Measurements from ENCODE around the gene TRMT13. TPM values are rescaled to one million over a fixed set of nuclear protein-coding genes. Genes with fewer than 3 reads are reported as not detected.
A peak's percentile ranks its signal among the peaks of the same experiment; 100 is the strongest.

The TRMT13 gene
- total and polyA plus RNA-seq, 4 donors, result 16.4 to 29.3 (median 19.3) TPM

DNA sequence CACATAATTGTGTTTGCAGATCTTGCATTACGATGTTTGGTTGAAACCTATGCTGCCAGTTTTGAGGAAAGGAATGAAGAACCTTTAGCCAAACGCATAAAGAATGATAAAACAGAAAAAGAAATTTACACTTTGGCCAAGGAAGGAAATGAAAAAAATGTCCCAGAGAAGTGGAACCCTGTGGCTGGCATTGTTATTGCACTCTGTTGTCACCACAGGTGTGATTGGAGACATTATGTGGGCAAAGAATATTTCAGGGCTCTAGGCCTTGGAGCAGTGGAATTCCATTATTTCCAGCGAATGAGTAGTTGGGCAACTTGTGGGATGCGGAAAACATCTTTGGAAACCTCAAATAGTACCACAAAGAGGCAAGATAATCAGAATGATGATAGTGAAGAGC is 14.9 kb downstream of the TRMT13 start:
- 100% methylated on average over 2 of the region's 4 CpGs for WGBS (ENCODE audit: insufficient coverage)
- Histone ChIP-seq H3K4me3 (ENCODE audit: low read depth, low read length) (no peak overlapping the region), H3K9me3 (ENCODE audit: control insufficient read depth, insufficient read depth, low read length) (no peaks in the 10 kb centered on the region), H3K36me3 (ENCODE audit: control insufficient read depth, insufficient read depth, low read length) (peaks cover 18% of the 10 kb centered on the region), H3K27me3 (ENCODE audit: control insufficient read depth, insufficient read depth, low read length) (no peaks in the 10 kb centered on the region), H3K27ac (ENCODE audit: low read depth, low read length) (no peak overlapping the region), H3K4me1 (ENCODE audit: control insufficient read depth, insufficient read depth, low read length) (no peaks in the 10 kb centered on the region)
- no peak for DNase-seq (ENCODE audit: low read depth in 4 of 6, low spot score in 6 of 6)

GRCh38 chr1:100151679-100152078 is 18.7 kb downstream of the TRMT13 start:
- H3K27me3 ChIP-seq (ENCODE audit: control insufficient read depth, insufficient read depth, low read length), result no peaks in the 10 kb centered on the region
- DNase-seq (ENCODE audit: low read depth in 4 of 6, low spot score in 6 of 6), result no peak
- WGBS (ENCODE audit: insufficient coverage), result 61% methylated on average over 2 of the region's 2 CpGs
- H3K9me3 ChIP-seq (ENCODE audit: control insufficient read depth, insufficient read depth, low read length), result no peaks in the 10 kb centered on the region
- no peaks in the 10 kb centered on the region for H3K4me1 ChIP-seq (ENCODE audit: control insufficient read depth, insufficient read depth, low read length)
- no peak overlapping the region for H3K4me3 ChIP-seq (ENCODE audit: low read depth, low read length)
- peaks cover 5% of the 10 kb centered on the region for H3K36me3 ChIP-seq (ENCODE audit: control insufficient read depth, insufficient read depth, low read length)
- H3K27ac ChIP-seq (ENCODE audit: low read depth, low read length), result no peak overlapping the region

GRCh38 chr1:100152271-100152670 is 19.3 kb downstream of the TRMT13 start:
- no peaks in the 10 kb centered on the region for H3K4me1 ChIP-seq (ENCODE audit: control insufficient read depth, insufficient read depth, low read length)
- DNase-seq (ENCODE audit: low read depth in 4 of 6, low spot score in 6 of 6), result no peak
- H3K27ac ChIP-seq (ENCODE audit: low read depth, low read length), result no peak overlapping the region
- no peaks in the 10 kb centered on the region for H3K9me3 ChIP-seq (ENCODE audit: control insufficient read depth, insufficient read depth, low read length)
- no CpG with 5 or more reads among the region's 4 CpGs for WGBS (ENCODE audit: insufficient coverage)
- H3K4me3 ChIP-seq (ENCODE audit: low read depth, low read length), result no peak overlapping the region
- H3K36me3 ChIP-seq (ENCODE audit: control insufficient read depth, insufficient read depth, low read length), result peaks cover 5% of the 10 kb centered on the region
- H3K27me3 ChIP-seq (ENCODE audit: control insufficient read depth, insufficient read depth, low read length), result no peaks in the 10 kb centered on the region

- H3K4me1 ChIP-seq (ENCODE audit: control insufficient read depth, insufficient read depth, low read length), result no peaks in the 10 kb centered on the region
- H3K9me3 ChIP-seq (ENCODE audit: control insufficient read depth, insufficient read depth, low read length), result no peaks in the 10 kb centered on the region
- no peak overlapping the region for H3K27ac ChIP-seq (ENCODE audit: low read depth, low read length)
- H3K27me3 ChIP-seq (ENCODE audit: control insufficient read depth, insufficient read depth, low read length), result no peaks in the 10 kb centered on the region
- no peaks in the 10 kb centered on the region for H3K36me3 ChIP-seq (ENCODE audit: control insufficient read depth, insufficient read depth, low read length)
- no peak for DNase-seq (ENCODE audit: low read depth in 4 of 6, low spot score in 6 of 6)
- H3K4me3 ChIP-seq (ENCODE audit: low read depth, low read length), result no peak overlapping the region
Measured at GRCh38 chr1:100162881-100163280, 29.9 kb downstream of the TRMT13 start.

DNA sequence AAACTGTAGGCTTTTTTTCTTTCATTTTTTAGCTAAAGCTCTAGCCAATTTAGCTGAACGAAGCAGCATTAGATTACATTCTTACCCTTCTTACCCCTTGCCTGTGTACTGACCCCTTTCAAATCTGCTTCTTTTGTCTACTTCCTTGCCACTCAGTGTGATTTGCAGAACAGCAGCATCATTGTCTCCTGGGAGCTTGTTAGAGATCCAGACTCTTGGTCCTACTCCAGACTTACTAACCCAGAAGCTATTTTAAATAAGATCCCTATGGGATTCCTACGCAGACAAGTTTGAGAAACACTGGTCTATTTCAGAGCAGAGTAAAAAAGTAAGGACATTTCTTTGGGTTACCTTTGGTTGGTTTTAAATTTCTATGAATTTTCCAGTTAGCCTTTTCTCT is 31.3 kb downstream of the TRMT13 start:
- peak overlapping the region; percentile 30 for H3K27ac ChIP-seq (ENCODE audit: low read depth, low read length)
- DNase-seq (ENCODE audit: low read depth in 4 of 6, low spot score in 6 of 6), result peak in 4 of 6 donors; percentile 3 to 66 (median 30)

DNA sequence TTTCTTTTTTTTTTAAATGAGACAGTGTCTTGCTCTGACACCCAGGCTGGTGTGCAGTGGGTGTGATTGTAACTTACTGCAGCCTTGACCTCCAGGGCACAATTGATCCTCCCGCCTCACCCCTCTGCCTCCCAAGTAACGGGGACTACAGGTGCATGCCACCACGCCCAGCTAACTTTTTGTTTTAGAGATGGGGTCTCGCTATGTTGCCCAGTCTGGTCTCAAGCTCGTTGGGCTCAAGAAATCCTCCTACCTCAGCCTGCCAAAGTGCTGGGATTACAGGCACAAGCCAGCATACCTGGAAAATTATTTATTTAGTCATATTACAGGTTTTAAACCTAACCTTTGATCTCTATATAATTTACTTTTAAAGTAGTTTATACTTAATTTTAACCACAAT is 31.7 kb downstream of the TRMT13 start:
- Histone ChIP-seq H3K9me3 (ENCODE audit: control insufficient read depth, insufficient read depth, low read length) (no peaks in the 10 kb centered on the region), H3K4me3 (ENCODE audit: low read depth, low read length) (no peak overlapping the region), H3K4me1 (ENCODE audit: control insufficient read depth, insufficient read depth, low read length) (no peaks in the 10 kb centered on the region), H3K36me3 (ENCODE audit: control insufficient read depth, insufficient read depth, low read length) (no peaks in the 10 kb centered on the region), H3K27ac (ENCODE audit: low read depth, low read length) (peak overlapping the region; percentile 30), H3K27me3 (ENCODE audit: control insufficient read depth, insufficient read depth, low read length) (no peaks in the 10 kb centered on the region)
- 100% methylated on average over 1 of the region's 5 CpGs for WGBS (ENCODE audit: insufficient coverage)
- DNase-seq (ENCODE audit: low read depth in 4 of 6, low spot score in 6 of 6), result no peak

More for the DNA sequence above, 31.3 kb downstream of the TRMT13 start:
- Histone ChIP-seq H3K4me1 (ENCODE audit: control insufficient read depth, insufficient read depth, low read length) (no peaks in the 10 kb centered on the region), H3K36me3 (ENCODE audit: control insufficient read depth, insufficient read depth, low read length) (no peaks in the 10 kb centered on the region), H3K9me3 (ENCODE audit: control insufficient read depth, insufficient read depth, low read length) (no peaks in the 10 kb centered on the region), H3K27me3 (ENCODE audit: control insufficient read depth, insufficient read depth, low read length) (no peaks in the 10 kb centered on the region), H3K4me3 (ENCODE audit: low read depth, low read length) (no peak overlapping the region)
- WGBS (ENCODE audit: insufficient coverage), result no CpG with 5 or more reads among the region's 2 CpGs

DNA sequence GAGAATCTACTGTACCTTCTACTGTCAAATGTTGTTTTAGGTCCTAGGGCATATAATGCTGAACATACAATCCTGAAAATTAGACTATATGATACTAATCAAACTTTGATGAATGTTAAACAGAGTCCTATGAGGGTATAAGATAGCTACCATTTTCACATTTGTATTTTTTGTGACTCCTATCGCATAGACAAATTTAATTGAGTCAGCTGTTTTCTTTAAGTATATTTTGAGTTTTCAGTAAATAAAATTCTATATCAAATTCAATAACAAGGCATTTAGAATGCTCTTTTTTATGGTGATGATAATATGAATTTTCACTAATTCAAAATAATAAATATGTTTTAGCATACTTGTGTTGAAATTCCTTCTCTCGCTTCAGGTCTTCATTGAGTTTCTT is 35.1 kb downstream of the TRMT13 start:
- Histone ChIP-seq H3K27ac (ENCODE audit: low read depth, low read length) (no peak overlapping the region), H3K9me3 (ENCODE audit: control insufficient read depth, insufficient read depth, low read length) (no peaks in the 10 kb centered on the region), H3K27me3 (ENCODE audit: control insufficient read depth, insufficient read depth, low read length) (no peaks in the 10 kb centered on the region), H3K36me3 (ENCODE audit: control insufficient read depth, insufficient read depth, low read length) (no peaks in the 10 kb centered on the region), H3K4me1 (ENCODE audit: control insufficient read depth, insufficient read depth, low read length) (no peaks in the 10 kb centered on the region), H3K4me3 (ENCODE audit: low read depth, low read length) (no peak overlapping the region)
- WGBS (ENCODE audit: insufficient coverage), result no CpG with 5 or more reads among the region's 2 CpGs
- DNase-seq (ENCODE audit: low read depth in 4 of 6, low spot score in 6 of 6), result no peak

- DNase-seq (ENCODE audit: low read depth in 4 of 6, low spot score in 6 of 6), result no peak
- Histone ChIP-seq H3K4me1 (ENCODE audit: control insufficient read depth, insufficient read depth, low read length) (no peaks in the 10 kb centered on the region), H3K4me3 (ENCODE audit: low read depth, low read length) (no peak overlapping the region), H3K27ac (ENCODE audit: low read depth, low read length) (no peak overlapping the region), H3K27me3 (ENCODE audit: control insufficient read depth, insufficient read depth, low read length) (no peaks in the 10 kb centered on the region), H3K36me3 (ENCODE audit: control insufficient read depth, insufficient read depth, low read length) (no peaks in the 10 kb centered on the region), H3K9me3 (ENCODE audit: control insufficient read depth, insufficient read depth, low read length) (no peaks in the 10 kb centered on the region)
- no CpG with 5 or more reads among the region's 4 CpGs for WGBS (ENCODE audit: insufficient coverage)
Measured at GRCh38 chr1:100177295-100178041, 44.5 kb downstream of the TRMT13 start.

DNA sequence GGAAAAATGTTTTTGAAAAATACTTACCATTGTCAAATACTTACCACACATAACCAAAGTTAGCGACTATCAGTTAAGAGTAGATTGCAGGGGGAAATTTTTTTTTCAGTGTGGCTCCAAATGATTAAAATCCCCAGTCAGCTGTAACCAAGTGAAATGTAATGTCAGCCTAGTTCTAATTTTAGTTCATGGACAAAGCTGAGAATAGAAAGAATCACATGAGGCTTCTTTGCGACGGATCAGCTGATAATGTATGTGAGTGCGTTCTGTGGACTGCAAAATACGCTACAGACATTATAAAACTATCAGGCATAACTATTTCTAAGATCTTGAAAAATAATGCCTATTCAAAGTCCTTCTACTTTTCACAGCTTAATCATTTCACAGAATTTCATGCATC is 45.1 kb downstream of the TRMT13 start, which contains the start of gene LRRC39:
Gene LRRC39, minus strand, starts transcription at position 166 of the 400 bp plus-strand sequence. CDS start 9,740 bp downstream, outside the sequence.
- Histone ChIP-seq H3K36me3 (ENCODE audit: control insufficient read depth, insufficient read depth, low read length) (no peaks in the 10 kb centered on the region), H3K4me1 (ENCODE audit: control insufficient read depth, insufficient read depth, low read length) (no peaks in the 10 kb centered on the region), H3K4me3 (ENCODE audit: low read depth, low read length) (no peak within 1 kb of the TSS), H3K27ac (ENCODE audit: low read depth, low read length) (no peak within 1 kb of the TSS), H3K27me3 (ENCODE audit: control insufficient read depth, insufficient read depth, low read length) (no peaks in the 10 kb centered on the region), H3K9me3 (ENCODE audit: control insufficient read depth, insufficient read depth, low read length) (no peaks in the 10 kb centered on the region)
- no CpG with 5 or more reads among the region's 5 CpGs for WGBS (ENCODE audit: insufficient coverage)
- no peak for DNase-seq (ENCODE audit: low read depth in 4 of 6, low spot score in 6 of 6)

- WGBS (ENCODE audit: insufficient coverage), result 90% methylated on average over 3 of the region's 4 CpGs
- H3K4me1 ChIP-seq (ENCODE audit: control insufficient read depth, insufficient read depth, low read length), result peaks cover 1% of the 10 kb centered on the region
- no peak for DNase-seq (ENCODE audit: low read depth in 4 of 6, low spot score in 6 of 6)
- no peak overlapping the region for H3K27ac ChIP-seq (ENCODE audit: low read depth, low read length)
- H3K36me3 ChIP-seq (ENCODE audit: control insufficient read depth, insufficient read depth, low read length), result no peaks in the 10 kb centered on the region
- no peak overlapping the region for H3K4me3 ChIP-seq (ENCODE audit: low read depth, low read length)
- H3K9me3 ChIP-seq (ENCODE audit: control insufficient read depth, insufficient read depth, low read length), result no peaks in the 10 kb centered on the region
- H3K27me3 ChIP-seq (ENCODE audit: control insufficient read depth, insufficient read depth, low read length), result no peaks in the 10 kb centered on the region
Measured at GRCh38 chr1:100183370-100183769, 50.4 kb downstream of the TRMT13 start.
